Jurkat, Clone E6-1 (cell line): ENCODE measurements around the gene IPCEF1.
"Not testable (repeated sequence)": the region's sequence is repeated elsewhere in the genome, so short reads cannot be mapped to it uniquely, and the experiment has no call there.

Experiments used
- DNase-seq: peaks from one replicate; pipeline ENCODE4 v3.0.0-alpha.2; 2011; ENCODE audit warnings: low read depth, low spot score
- H3K4me3 ChIP-seq: 2 replicates; pipeline ENCODE4 v1.5.1; 2011; ENCODE audit warnings: mild to moderate bottlenecking, low read length, control low read depth, moderate library complexity

Gene IPCEF1

GRCh38 chr6:154343473-154344308 is 12.9 kb downstream of the IPCEF1 start:
- DNase-seq = peak; percentile 12
- H3K4me3 ChIP-seq = no peak overlapping the region

DNA sequence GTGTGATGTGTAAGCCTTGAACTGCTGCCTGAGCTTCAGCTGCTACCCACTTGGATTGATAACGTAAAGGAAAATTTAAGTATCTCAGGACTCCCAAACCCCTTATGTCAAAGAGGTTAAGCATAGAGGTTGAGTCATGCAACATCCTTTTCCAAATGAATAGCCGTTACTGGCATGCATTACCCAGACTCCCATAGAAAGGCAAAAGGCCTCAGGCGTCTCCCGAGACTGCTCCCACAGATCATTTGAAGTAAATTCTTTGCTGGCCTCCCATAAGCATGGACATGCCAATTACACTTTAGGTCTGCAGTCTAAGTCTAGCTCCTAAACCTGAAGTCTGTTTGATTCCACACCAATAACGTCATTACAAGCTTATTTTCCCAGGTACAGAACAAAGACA is 14.7 kb downstream of the IPCEF1 start:
- no peak for DNase-seq
- no peak overlapping the region for H3K4me3 ChIP-seq

GRCh38 chr6:154341336-154341735 is 15.3 kb downstream of the IPCEF1 start:
- H3K4me3 ChIP-seq = no peak overlapping the region
- DNase-seq = no peak

DNA sequence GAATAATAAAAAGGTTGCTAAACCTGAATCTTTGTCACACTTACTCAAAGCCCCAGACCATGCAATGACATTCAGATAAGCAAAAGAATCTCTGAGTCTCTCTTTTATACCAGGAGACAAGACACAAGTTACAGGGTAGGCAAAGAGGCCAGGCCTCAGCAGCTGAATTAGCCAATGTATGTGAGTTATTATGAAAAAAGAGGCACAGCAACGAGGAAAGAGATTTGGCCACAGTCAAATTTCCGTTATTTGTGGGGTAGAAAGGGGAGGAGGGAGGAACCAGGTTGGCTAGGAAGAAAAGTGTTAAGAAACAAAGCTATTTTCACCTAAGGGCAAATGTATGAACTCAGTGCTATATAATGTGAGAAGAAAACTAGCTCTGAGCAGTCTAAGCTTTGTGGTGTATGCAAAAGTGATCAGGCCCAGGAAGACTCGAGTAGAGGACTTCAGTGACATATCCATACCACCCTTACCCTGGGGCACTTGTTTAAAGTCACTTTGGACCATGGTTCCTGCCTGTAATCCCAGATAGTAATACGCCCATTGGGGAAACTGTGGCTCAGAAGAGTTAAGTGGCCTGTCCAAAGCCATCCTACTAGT is 19.1 kb downstream of the IPCEF1 start:
- DNase-seq = no peak
- H3K4me3 ChIP-seq = no peak overlapping the region

DNA sequence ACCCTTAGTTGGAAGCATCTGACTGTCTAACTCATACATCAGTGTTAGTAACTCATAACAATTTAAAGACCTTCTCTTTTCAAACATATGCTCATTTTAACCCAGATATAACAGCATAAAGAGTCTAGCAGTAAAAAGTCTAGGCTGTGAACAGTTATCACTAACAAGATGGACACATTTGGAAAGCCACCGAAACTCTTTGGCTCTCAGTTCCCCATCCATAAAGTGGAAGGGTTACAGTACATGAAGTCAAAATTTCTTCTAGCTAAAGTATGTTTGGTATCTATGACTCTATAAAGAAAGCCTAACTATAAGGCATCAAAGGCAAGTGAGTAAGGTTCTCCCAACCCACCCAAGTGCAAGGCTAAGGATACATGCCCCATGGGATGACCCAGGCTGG is 22.5 kb downstream of the IPCEF1 start:
- not testable (repeated sequence) for DNase-seq

DNA sequence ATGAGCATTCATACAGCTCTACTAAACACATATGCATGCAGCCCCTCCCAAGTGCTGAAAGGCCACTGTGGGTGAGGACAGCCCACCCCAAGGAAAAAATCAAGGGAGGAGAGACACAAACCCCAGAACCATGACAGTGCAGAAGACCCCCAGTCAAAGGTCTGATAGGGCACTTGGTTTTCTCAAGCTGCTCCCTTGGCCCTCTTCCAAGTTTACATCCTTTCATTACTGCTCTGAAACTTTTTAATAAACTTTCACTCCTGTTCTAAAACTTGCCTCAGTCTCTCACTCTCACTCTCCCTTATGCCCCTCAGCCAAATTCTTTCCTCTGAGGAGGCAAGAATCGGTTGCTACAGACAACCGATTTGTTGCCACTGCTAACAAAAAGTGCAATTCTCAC is 24.9 kb downstream of the IPCEF1 start:
- H3K4me3 ChIP-seq = no peak overlapping the region
- DNase-seq = no peak

More for the DNA sequence above, 22.5 kb downstream of the IPCEF1 start:
- not testable (repeated sequence) for H3K4me3 ChIP-seq

GRCh38 chr6:154329350-154330170 is 27.0 kb downstream of the IPCEF1 start:
- no peak for DNase-seq
- H3K4me3 ChIP-seq = no peak overlapping the region

DNA sequence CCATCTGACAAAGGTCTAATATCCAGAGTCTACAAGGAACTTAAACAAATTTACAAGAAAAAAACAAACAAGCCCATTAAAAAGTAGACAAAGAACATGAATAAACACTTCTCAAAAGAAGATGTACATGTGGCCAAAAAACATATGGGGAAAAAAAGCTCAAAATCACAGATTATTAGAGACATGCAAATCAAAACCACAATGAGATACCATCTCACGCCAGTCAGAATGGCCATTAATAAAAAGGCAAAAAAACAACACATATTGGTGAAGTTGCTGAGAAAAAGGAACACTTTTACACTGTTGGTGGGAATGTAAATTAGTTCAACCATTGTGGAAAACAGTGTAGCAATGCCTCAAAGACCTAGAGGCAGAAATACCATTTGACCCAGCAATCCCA is 29.3 kb downstream of the IPCEF1 start:
- not testable (repeated sequence) for DNase-seq, H3K4me3 ChIP-seq

DNA sequence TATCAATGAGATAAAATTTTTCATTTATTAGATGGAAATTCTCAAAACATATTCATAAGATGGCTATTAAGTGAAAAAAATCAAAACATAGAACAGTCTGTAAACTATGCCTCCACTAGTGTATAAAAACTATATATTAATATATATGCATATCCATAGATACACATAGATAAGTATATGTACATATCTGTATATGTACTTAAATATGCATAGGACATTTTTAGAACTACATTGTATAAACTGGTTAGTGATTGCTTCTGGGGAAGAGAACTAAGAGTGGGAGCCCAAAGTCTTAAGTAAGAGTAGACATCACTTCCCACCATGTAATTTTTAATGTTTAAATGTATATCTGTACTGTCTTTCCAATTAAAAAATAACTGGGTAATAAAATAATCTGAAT is 31.5 kb downstream of the IPCEF1 start:
- H3K4me3 ChIP-seq = no peak overlapping the region
- DNase-seq = no peak

DNA sequence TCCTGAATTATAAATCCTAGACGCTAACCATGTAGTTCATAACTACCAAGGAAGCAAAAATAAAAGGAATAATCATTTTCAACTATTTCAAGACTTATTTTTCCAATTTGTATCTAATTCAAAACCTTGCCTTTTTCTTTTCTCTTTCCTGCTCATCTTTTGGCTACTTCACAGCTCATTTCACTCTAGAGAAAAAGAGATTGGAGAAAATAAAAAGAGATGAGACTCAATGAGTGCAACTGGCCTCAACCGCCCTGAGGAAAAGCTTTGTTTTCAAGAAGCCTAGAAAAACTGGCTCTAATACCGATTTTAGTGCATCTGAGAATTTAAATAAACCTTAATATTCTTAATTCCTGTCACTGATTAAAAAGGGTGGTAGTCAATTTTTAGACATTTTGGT is 36.4 kb downstream of the IPCEF1 start:
- H3K4me3 ChIP-seq = no peak overlapping the region
- no peak for DNase-seq

- H3K4me3 ChIP-seq = no peak overlapping the region
- no peak for DNase-seq
Observed at GRCh38 chr6:154319231-154319858, 37.3 kb downstream of the IPCEF1 start.

DNA sequence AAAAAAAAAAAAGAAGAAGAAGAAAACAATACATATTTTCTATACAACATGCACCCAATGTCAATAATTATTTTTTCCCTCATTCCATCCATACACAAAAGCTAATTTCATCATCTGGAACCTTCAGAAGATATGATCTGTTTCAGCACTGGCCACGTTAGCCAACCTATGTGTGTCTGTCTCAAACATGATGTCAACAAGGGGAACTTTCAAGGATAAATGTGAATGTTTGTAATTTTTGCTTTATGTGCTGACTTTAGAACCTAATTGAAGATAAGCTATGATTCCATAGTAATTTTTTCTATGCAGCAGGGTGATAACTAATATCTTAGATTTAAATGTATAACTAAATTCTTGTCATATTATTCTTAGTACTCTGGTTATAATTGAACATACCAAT is 37.9 kb downstream of the IPCEF1 start:
- H3K4me3 ChIP-seq = no peak overlapping the region
- DNase-seq = no peak

DNA sequence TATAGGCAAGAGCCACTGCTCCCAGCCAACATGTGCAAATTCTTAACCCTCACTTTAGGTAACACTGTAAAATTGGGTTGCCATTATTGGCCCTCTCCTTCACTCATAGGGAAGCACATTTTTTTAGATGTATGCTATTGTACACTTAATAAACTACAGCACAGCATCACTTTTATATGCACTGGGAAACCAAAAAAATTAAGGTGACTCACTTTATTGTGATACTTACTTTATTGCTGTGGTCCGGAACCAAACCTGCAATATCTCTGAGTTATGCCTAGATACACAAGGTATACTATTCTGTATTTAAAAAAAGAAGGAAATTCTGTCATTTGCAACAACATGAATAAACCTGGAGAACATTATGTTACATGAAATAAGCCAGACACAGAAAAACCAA is 40.5 kb downstream of the IPCEF1 start:
- H3K4me3 ChIP-seq = no peak overlapping the region
- DNase-seq = no peak

GRCh38 chr6:154314084-154314483 is 42.5 kb downstream of the IPCEF1 start:
- H3K4me3 ChIP-seq = no peak overlapping the region
- no peak for DNase-seq

GRCh38 chr6:154308986-154309385 is 47.6 kb downstream of the IPCEF1 start:
- no peak for DNase-seq
- no peak overlapping the region for H3K4me3 ChIP-seq

DNA sequence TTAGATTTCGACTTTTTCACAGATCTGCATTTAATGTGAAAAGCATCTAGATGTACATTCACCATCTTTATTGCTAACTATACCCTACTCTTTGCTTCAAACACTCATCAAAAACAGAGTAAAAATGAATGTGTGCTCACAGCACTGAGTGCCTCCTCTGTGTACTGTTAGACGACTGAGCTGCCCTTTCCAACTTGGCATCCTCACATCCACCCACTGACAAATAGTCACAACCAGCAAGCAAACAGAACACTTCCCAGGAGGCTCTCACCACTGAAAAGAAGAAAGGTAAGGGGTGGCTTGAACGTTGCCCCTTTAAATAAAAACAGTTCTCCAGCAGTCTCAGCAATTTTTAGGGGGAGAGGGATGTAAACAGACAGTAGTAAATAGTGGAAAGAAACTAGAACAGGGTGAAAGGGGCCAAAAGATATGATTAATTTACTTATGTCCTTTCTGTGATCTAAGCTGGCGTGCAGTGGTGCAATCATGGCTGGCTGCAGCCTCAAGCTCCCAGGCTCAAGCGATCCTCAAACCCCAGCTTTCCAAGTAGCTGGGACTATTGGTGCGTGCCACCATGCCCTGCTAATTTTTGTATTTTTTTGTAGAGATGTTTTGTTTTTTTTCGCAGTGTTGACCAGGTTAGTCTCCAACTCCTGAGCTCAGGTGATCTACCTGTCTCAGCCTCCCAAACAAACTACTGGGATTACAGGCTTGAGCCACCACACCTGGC is 48.7 kb downstream of the IPCEF1 start:
- DNase-seq = no peak
- no peak overlapping the region for H3K4me3 ChIP-seq

DNA sequence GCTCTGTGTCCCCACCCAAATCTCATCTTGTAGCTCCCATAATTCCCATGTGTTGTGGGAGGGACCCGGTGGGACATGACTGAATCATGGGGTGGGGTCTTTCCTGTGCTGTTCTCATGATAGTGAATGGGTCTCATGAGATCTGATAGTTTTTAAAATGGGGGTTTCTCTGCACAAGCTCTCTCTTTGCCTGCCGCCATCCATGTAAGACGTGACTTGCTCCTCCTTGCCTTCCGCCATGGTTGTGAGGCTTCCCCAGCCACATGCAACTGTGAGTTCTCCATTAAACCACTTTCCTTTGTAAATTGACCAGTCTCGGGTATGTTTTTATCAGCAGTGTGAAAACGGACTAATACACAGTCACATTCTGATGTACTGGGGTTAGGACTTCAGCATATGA is 49.5 kb downstream of the IPCEF1 start:
- not testable (repeated sequence) for H3K4me3 ChIP-seq, DNase-seq

GRCh38 chr6:154306696-154307095 is 49.9 kb downstream of the IPCEF1 start:
- no peak for DNase-seq
- H3K4me3 ChIP-seq = no peak overlapping the region

DNA sequence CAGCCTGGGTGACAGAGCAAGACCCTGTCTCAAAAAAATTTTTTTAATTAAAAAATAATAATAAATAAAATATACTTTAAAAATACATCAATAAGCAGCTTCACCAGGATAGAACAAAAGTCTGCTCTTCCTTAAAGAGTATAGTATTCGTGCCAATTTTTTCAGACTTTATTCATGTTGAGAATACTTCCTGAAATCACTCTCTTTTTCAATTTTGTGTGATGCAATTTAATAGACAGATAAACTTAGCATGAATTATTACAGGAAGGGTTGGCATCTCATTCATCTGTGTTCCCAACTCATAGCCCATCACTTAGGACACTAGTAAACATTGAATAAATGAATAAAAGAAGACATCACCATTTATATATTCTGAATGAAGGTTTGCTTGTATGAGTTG is 52.4 kb downstream of the IPCEF1 start:
- no peak for DNase-seq
- no peak overlapping the region for H3K4me3 ChIP-seq
